GM19395 (cell line): ENCODE data around the gene SH3BGRL3.
"Not testable (repeated sequence)": the region's sequence is repeated elsewhere in the genome, so short reads cannot be mapped to it uniquely, and the experiment has no call there.

Source experiments
- ATAC-seq: cut with Tn5 transposase; IDR thresholded peaks from one replicate; pipeline ENCODE4 v1.9.1; 2021; ENCODE audit warnings: mild to moderate bottlenecking, moderate library complexity; ENCODE audit not compliant: unreplicated experiment

SH3BGRL3 gene

GRCh38 chr1:26279456-26280332 lies at the start of gene SH3BGRL3:
Gene SH3BGRL3 (plus strand): TSS chr1:26280086. CDS start chr1:26280156, 70 bp downstream.
- ATAC-seq: peak; percentile 61

GRCh38 chr1:26230682-26231081 lies 49.2 kb upstream of the SH3BGRL3 start:
- ATAC-seq: not testable (repeated sequence)

GRCh38 chr1:26233903-26234643 lies 45.8 kb upstream of the SH3BGRL3 start, which contains the start of gene CEP85:
Gene CEP85 (plus strand): TSS chr1:26234200. CDS start chr1:26239784, 5,584 bp downstream.
- ATAC-seq: peak; percentile 92

GRCh38 chr1:26234644-26235370 lies 45.1 kb upstream of the SH3BGRL3 start:
- ATAC-seq: peak; percentile 14

GRCh38 chr1:26237230-26237966 lies 42.5 kb upstream of the SH3BGRL3 start:
- ATAC-seq: no peak

- ATAC-seq: no peak
These were observed 40.0 kb upstream of the SH3BGRL3 start for GRCh38 chr1:26239936-26240335.

- ATAC-seq: no peak
These were observed 27.2 kb upstream of the SH3BGRL3 start for GRCh38 chr1:26252718-26253117.

- no peak for ATAC-seq
These were observed 25.5 kb upstream of the SH3BGRL3 start for GRCh38 chr1:26254404-26254803.

GRCh38 chr1:26257222-26257621 lies 22.7 kb upstream of the SH3BGRL3 start:
- ATAC-seq: no peak

GRCh38 chr1:26259005-26259404 lies 20.9 kb upstream of the SH3BGRL3 start:
- no peak for ATAC-seq

- no peak for ATAC-seq
These were observed 20.3 kb upstream of the SH3BGRL3 start for GRCh38 chr1:26259578-26259977.

GRCh38 chr1:26263212-26263611 lies 16.7 kb upstream of the SH3BGRL3 start:
- ATAC-seq: no peak

- ATAC-seq: no peak
These were observed 14.5 kb upstream of the SH3BGRL3 start for GRCh38 chr1:26265405-26265804.

GRCh38 chr1:26268290-26269197 lies 11.3 kb upstream of the SH3BGRL3 start:
- no peak for ATAC-seq

- ATAC-seq: no peak
These were observed 10.7 kb upstream of the SH3BGRL3 start for GRCh38 chr1:26269198-26269550.

- ATAC-seq: no peak
These were observed 5.0 kb upstream of the SH3BGRL3 start for GRCh38 chr1:26274801-26275425.

- no peak for ATAC-seq
These were observed 4.1 kb upstream of the SH3BGRL3 start for GRCh38 chr1:26275580-26276431.

GRCh38 chr1:26276432-26276838 lies 3.5 kb upstream of the SH3BGRL3 start:
- ATAC-seq: no peak
